HEK293T (cell line): ENCODE measurements around the gene SLC9B2.

Experiments
- ARNT ChIP-seq: fragments of 450-650 bp; IDR thresholded peaks from 2 replicates; pipeline ENCODE4 v1.6.1; 2017; ENCODE audit warnings: mild to moderate bottlenecking
- BHLHE40 ChIP-seq: fragments of 450-650 bp; IDR thresholded peaks from 2 replicates; pipeline ENCODE4 v1.6.1; 2016; ENCODE audit warnings: mild to moderate bottlenecking, moderate library complexity, borderline replicate concordance
- ELF4 ChIP-seq: fragments of 450-650 bp; IDR thresholded peaks from 2 replicates; pipeline ENCODE4 v1.6.1; 2017; ENCODE audit warnings: antibody characterized with exemption
- FOXA1 ChIP-seq: fragments of 450-650 bp; IDR thresholded peaks from 2 replicates; pipeline ENCODE4 v1.6.1; 2016; ENCODE audit warnings: mild to moderate bottlenecking
- FOXK2 ChIP-seq: fragments of 450-650 bp; IDR thresholded peaks from 2 replicates; pipeline ENCODE4 v1.6.1; 2016; ENCODE audit warnings: mild to moderate bottlenecking
- FOXM1 ChIP-seq: fragments of 450-650 bp; IDR thresholded peaks from 2 replicates; pipeline ENCODE4 v1.6.1; 2017; ENCODE audit warnings: mild to moderate bottlenecking, borderline replicate concordance
- L3MBTL2 ChIP-seq: fragments of 450-650 bp; conservative IDR thresholded peaks from 2 replicates; pipeline ENCODE4 v1.6.1; 2016; ENCODE audit warnings: mild to moderate bottlenecking
- LEF1 ChIP-seq: fragments of 450-650 bp; IDR thresholded peaks from 2 replicates; pipeline ENCODE4 v1.6.1; 2017; ENCODE audit warnings: mild to moderate bottlenecking, borderline replicate concordance
- PKNOX1 ChIP-seq: fragments of 450-650 bp; IDR thresholded peaks from 2 replicates; pipeline ENCODE4 v1.6.1; 2016
- SP1 ChIP-seq: fragments of 450-650 bp; IDR thresholded peaks from 2 replicates; pipeline ENCODE4 v1.6.1; 2017
- SUZ12 ChIP-seq: fragments of 450-650 bp; IDR thresholded peaks from 2 replicates; pipeline ENCODE4 v1.6.1; 2016; ENCODE audit warnings: mild to moderate bottlenecking
- TARDBP ChIP-seq: fragments of 450-650 bp; IDR thresholded peaks from 2 replicates; pipeline ENCODE4 v1.6.1; 2016

GRCh38 chr4:103111598-103111997 lies 35.0 kb upstream of the SLC9B2 start:
- TF ChIP-seq ELF4 (no peak), ARNT (no peak), BHLHE40 (no peak), SP1 (no peak), TARDBP (no peak), FOXA1 (no peak), SUZ12 (no peak), PKNOX1 (no peak), FOXK2 (no peak), FOXM1 (no peak), LEF1 (no peak), L3MBTL2 (no peak)
